ENCODE data around the gene INTS11.

INTS11 gene

DNA sequence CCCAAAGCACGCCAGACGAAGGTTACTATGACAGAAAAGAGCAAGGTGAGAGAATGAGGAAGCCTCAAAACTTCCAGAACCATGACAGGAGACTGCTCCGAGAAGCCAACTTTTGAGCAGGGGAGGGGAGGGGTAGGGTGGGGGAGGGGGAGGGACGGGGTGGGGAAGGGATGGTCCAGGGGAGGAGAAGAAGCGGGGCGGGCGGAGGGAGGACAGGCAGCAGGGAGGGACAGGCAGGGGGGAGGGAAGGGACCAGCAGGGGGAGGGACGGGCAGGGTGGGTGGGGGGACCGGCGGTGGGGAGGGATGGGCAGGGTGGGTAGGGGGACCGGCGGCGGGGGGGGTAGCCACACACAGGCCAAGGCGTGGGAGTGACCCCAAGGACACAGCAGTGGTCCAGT lies 2.0 kb downstream of the INTS11 start:
- TF ChIP-seq, protein P1, sequence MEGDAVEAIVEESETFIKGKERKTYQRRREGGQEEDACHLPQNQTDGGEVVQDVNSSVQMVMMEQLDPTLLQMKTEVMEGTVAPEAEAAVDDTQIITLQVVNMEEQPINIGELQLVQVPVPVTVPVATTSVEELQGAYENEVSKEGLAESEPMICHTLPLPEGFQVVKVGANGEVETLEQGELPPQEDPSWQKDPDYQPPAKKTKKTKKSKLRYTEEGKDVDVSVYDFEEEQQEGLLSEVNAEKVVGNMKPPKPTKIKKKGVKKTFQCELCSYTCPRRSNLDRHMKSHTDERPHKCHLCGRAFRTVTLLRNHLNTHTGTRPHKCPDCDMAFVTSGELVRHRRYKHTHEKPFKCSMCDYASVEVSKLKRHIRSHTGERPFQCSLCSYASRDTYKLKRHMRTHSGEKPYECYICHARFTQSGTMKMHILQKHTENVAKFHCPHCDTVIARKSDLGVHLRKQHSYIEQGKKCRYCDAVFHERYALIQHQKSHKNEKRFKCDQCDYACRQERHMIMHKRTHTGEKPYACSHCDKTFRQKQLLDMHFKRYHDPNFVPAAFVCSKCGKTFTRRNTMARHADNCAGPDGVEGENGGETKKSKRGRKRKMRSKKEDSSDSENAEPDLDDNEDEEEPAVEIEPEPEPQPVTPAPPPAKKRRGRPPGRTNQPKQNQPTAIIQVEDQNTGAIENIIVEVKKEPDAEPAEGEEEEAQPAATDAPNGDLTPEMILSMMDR (IDR thresholded peaks at IDR 0.05; ENCODE audit: control insufficient read depth, extremely low read depth, insufficient read depth) = no peak
- H3K4me3 ChIP-seq (ENCODE audit: low read depth, low read length) = no peak overlapping the region
- DNase-seq (ENCODE audit: low read depth) = no peak

DNA sequence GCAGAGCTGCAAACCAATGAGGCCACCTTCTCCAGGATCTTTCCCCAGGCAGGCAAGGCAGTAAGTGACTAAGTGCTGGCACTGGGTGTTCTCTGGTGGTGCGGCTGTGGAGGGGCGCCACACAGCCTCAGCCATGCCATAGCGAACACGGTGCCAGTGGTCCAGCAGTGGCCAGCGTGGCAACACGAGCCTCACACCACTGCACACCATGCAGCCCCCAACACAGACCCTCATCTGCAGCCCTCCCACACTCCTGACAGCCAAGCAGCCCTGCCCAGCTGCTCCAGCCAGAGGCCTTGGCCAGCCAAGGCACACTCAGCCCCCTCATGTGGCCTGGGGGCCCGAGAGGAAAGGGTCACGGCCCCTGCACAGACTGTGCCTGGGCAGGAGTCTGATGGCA lies 3.0 kb downstream of the INTS11 start:
- DNase-seq (ENCODE audit: low read depth) = no peak
- TF ChIP-seq, protein P1 (IDR thresholded peaks at IDR 0.05; ENCODE audit: control insufficient read depth, extremely low read depth, insufficient read depth) = no peak
- H3K4me3 ChIP-seq (ENCODE audit: low read depth, low read length) = no peak overlapping the region

DNA sequence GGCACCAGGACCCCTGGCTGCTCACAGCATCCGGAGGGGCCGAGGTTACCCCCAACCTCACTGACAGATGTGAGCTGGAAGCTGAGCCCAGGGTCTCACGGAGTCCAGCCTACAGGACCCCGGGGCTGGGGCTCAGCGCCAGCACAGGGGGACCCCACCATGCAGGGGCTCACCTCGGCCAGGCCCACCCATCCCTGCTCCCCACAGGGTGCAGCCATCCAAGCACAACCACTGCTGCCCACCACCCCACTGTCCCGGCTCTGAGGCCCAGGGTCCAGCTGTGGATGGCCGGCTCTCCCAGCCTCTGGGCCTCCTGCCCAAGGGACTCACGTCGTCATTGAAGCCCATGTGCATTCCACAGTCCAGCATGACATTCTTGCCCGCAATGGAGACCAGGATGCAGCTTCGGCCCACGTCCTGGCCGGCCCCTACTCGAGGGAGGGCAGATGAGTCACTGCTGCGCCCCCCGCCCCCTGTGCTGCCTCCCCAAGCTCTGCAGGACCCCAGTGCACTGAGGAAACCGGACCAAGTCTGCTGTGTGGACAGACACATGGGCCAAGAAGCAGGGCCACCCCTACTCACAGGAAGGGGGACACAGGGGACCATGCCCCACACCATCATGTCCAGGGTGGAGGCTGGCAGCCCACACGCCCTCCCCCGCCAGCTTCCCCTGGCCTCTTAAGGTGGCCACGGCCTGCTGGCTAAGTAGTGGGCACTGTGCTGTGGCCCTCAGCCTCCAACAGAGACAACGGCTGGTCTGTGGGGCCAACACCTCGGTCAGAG lies 3.6 kb downstream of the INTS11 start:
- TF ChIP-seq, protein P1 (IDR thresholded peaks at IDR 0.05; ENCODE audit: control insufficient read depth, extremely low read depth, insufficient read depth) = no peak
- no peak overlapping the region for H3K4me3 ChIP-seq (ENCODE audit: low read depth, low read length)

DNA sequence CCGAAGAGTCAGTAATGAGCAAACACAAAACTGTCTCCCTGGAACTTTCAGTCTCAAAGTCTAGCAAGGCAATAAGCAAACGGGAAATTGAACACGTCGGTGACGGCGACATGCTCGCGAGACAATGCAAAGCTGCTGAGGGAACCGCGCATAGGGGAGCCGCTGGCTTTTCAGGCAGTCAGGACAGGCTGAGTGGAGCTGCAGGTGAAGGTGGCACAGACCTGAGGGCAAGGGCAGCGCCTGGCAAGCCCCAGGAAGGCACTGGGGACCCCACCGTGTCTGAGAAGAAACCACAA lies 4.9 kb downstream of the INTS11 start:
- H3K4me3 ChIP-seq (ENCODE audit: low read depth, low read length) = no peak overlapping the region
- TF ChIP-seq, protein P1 (IDR thresholded peaks at IDR 0.05; ENCODE audit: control insufficient read depth, extremely low read depth, insufficient read depth) = no peak
- no peak for DNase-seq (ENCODE audit: low read depth)

More for the DNA sequence above, 3.6 kb downstream of the INTS11 start:
- no peak for DNase-seq (ENCODE audit: low read depth)

DNA sequence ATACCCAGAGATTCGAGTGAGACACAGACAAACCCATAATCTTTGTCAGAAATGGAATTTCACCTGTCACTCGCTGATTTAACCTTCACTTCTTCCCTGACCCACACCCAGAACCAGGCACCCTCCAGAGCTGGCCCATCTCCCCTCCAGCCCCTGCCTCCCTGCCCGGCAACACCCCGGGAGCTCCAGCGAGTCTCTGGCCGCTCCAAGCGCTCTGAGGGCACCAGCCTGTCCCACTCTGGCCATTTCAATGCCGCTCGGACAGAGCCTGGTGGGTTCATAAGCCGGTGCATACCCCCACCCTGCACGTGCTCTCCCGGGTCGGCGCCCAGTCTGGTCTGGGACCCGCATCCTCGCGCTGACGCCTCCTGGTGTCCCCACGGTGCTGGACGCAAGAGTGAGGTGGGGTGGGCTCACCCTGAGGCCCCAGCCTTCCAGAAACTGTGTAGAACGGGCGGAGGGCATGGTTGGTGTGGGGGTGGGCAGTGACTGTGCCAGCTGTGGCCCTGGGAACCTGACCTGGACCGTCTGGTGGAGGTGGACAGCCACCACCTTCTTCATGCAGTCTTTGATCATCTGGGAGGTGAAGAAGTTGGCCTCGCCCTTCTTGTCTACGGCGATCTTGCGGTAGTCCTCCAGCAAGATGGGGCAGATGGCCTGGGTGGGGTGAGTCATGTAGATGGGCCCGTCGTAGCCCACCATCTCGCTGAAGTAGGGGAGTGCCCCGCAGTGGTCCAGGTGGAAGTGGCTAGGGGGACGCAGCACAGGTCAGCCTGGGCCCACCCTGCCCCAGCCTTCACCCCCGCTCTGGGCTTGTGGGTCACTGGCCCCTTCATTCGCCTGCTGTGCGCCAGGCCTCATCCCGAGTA lies 5.4 kb downstream of the INTS11 start:
- TF ChIP-seq, protein P1 (IDR thresholded peaks at IDR 0.05; ENCODE audit: control insufficient read depth, extremely low read depth, insufficient read depth) = no peak
- H3K4me3 ChIP-seq (ENCODE audit: low read depth, low read length) = no peak overlapping the region
- no peak for DNase-seq (ENCODE audit: low read depth)

DNA sequence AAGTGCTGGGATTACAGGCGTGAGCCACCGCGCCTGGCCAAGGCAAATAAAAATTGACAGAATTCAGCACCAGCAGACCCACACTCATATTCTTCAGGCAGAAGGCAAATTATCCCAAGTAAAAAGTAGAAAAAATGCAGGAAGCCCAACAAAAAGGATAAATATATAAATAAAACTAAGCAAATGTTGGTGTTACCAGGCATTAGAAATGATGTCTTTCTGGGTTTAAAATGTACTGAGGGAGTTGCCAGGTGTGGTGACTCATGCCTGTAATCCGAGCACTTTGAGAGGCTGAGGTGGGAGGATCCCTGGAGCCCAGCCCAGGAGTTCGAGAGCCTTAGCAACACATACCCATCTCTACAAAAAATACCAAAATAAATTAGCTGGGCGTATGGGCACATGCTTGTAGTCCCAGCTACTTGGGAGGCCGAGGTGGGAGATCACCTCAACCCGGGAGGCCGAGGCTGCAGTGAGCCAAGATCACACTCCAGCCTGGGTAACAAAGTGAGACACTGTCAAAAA lies 6.3 kb downstream of the INTS11 start:
- H3K4me3 ChIP-seq (ENCODE audit: low read depth, low read length) = no peak overlapping the region
- peak; percentile 89 for DNase-seq (ENCODE audit: low read depth)
- TF ChIP-seq, protein P1 (IDR thresholded peaks at IDR 0.05; ENCODE audit: control insufficient read depth, extremely low read depth, insufficient read depth) = no peak

Measured in LNCaP clone FGC (cell line).